Measurements from ENCODE around the gene ELP5. TPM values are rescaled to one million over a fixed set of nuclear protein-coding genes. Genes with fewer than 3 reads are reported as not detected.

ELP5 gene
- total RNA-seq, 6 experiments from 2014 or later = 28.7 to 36.1 (median 34.0) TPM

DNA sequence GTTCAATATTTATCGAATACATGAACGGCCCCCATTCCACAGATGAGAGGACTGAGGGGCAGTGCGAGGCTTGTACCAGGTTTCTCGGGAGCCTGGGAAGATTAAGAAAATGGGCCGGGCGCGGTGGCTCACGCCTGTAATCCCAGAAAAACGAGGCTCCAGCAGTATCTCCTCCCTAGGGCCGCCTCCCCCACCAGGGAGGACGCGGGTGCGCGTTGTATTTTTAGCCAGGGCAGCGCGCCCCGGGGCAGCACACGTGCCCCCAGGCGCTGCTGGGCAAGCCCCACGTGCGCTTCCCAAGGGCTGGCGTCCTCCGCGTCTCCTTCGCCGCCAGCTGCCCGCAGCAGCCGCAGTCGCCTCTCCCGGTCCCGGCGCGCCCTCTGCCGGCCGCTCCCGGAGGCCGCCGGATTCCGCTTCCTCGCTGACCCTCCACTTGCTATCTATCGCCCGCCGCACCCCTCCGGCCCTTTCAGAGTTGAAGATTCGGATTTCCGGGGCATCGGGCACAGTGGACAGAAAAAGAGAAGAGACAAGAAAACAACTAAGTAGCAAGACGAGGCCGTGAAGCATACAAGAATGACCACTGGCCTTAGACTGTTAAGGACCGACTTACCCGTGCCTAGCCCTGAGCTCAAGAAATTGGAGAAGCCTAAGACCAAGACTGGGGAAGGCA lies 44.3 kb downstream of the ELP5 start:
- peak; percentile 65 for DNase-seq
- Mint-ChIP-seq H3K27ac (no peak overlapping the region), H3K4me3 (peak overlapping the region; percentile 65)

GRCh38 chr17:7304179-7304578 lies 52.2 kb downstream of the ELP5 start:
- H3K27ac Mint-ChIP-seq = no peak overlapping the region
- H3K4me1 Mint-ChIP-seq (ENCODE audit: low read depth) = peaks cover 9% of the 10 kb centered on the region
- peaks cover 8% of the 10 kb centered on the region for H3K36me3 Mint-ChIP-seq (ENCODE audit: low read depth)
- no peak overlapping the region for H3K4me3 Mint-ChIP-seq
- no peaks in the 10 kb centered on the region for H3K9me3 Mint-ChIP-seq
- TF ChIP-seq, protein P1, sequence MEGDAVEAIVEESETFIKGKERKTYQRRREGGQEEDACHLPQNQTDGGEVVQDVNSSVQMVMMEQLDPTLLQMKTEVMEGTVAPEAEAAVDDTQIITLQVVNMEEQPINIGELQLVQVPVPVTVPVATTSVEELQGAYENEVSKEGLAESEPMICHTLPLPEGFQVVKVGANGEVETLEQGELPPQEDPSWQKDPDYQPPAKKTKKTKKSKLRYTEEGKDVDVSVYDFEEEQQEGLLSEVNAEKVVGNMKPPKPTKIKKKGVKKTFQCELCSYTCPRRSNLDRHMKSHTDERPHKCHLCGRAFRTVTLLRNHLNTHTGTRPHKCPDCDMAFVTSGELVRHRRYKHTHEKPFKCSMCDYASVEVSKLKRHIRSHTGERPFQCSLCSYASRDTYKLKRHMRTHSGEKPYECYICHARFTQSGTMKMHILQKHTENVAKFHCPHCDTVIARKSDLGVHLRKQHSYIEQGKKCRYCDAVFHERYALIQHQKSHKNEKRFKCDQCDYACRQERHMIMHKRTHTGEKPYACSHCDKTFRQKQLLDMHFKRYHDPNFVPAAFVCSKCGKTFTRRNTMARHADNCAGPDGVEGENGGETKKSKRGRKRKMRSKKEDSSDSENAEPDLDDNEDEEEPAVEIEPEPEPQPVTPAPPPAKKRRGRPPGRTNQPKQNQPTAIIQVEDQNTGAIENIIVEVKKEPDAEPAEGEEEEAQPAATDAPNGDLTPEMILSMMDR (IDR thresholded peaks at IDR 0.05) = no peak
- peaks cover 18% of the 10 kb centered on the region for H3K27me3 Mint-ChIP-seq (ENCODE audit: insufficient read depth)
- DNase-seq = no peak

More for the DNA sequence above, 44.3 kb downstream of the ELP5 start:
- H3K4me1 Mint-ChIP-seq (ENCODE audit: low read depth) = peaks cover 11% of the 10 kb centered on the region
- H3K36me3 Mint-ChIP-seq (ENCODE audit: low read depth) = no peaks in the 10 kb centered on the region
- no peaks in the 10 kb centered on the region for H3K9me3 Mint-ChIP-seq
- peaks cover 42% of the 10 kb centered on the region for H3K27me3 Mint-ChIP-seq (ENCODE audit: insufficient read depth)
- TF ChIP-seq, protein P1 (IDR thresholded peaks at IDR 0.05) = peak; percentile 98

GRCh38 chr17:7306911-7307685 lies 55.1 kb downstream of the ELP5 start, which contains the start of gene EIF5A:
Gene EIF5A (plus strand): TSS chr17:7307628. CDS start chr17:7309636, 2,008 bp downstream.
- DNase-seq = peak; percentile 100
- Mint-ChIP-seq H3K27ac (peak within 1 kb of the TSS; percentile 99), H3K9me3 (no peaks in the 10 kb centered on the region), H3K36me3 (ENCODE audit: low read depth) (peaks cover 33% of the 10 kb centered on the region), H3K27me3 (ENCODE audit: insufficient read depth) (peaks cover 10% of the 10 kb centered on the region), H3K4me1 (ENCODE audit: low read depth) (peaks cover 36% of the 10 kb centered on the region), H3K4me3 (peak within 1 kb of the TSS; percentile 94)
- TF ChIP-seq, protein P1 (IDR thresholded peaks at IDR 0.05) = no peak

DNA sequence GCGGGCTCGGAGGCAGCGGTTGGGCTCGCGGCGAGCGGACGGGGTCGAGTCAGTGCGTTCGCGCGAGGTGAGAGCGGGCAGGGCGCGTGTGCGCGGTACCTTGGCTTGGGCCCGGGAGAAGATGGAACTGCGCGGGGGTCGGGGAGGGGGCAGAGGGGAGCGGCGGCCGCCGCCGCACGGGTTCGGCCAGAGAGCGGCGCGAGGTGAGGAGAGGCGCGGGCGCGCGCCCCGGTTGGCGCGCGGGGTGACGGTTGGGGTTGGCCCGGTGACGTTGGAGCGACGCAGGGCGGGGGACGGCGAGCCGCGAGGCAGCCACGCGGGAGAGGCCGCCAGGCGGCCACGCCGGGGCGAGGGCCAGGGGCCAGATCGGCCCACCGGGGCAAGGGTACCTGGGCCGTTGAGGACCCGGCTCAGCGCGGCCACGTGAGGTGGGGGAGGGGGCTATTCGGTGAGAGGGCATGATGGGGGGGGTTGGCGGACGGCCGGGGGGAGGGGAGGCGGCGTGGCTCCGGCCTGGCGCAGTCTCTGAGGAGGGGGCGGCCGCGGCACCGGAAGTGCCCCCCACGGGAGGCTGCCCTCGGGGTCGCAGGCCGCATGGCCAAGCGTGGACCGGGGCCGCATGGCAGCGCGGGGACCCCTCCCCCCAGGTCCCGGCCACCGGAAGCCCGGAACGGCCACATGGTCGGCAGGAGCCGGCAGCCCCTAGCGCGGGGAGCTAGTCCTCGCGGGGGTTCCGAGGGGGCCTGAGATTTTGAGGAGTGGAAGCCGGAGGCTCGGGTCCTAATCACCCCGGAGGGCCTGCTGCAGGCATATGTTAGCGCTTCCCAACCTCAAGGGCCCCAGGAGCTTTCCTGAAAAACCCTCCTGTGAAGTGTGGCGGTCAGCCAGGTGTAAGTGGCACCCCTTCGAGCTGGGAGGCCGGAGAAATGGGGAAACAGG lies 55.9 kb downstream of the ELP5 start:
- Mint-ChIP-seq H3K36me3 (ENCODE audit: low read depth) (peaks cover 41% of the 10 kb centered on the region), H3K4me3 (peak overlapping the region; percentile 94), H3K4me1 (ENCODE audit: low read depth) (peaks cover 43% of the 10 kb centered on the region), H3K27me3 (ENCODE audit: insufficient read depth) (peaks cover 12% of the 10 kb centered on the region), H3K9me3 (no peaks in the 10 kb centered on the region), H3K27ac (peak overlapping the region; percentile 99)
- no peak for DNase-seq
- TF ChIP-seq, protein P1 (IDR thresholded peaks at IDR 0.05) = peak; percentile 36

Data from HFFc6 (cell line).